Stimulated activated CD4-positive, alpha-beta T cell treated with anti-CD3 and anti-CD28 coated beads, Interleukin-4, amount 100 ng/mL, for 4 hours (primary cell): ENCODE data around the gene LIG4.
"Not testable (repeated sequence)": the region's sequence is repeated elsewhere in the genome, so short reads cannot be mapped to it uniquely, and the experiment has no call there.

Experiments used
- DNase-seq, 2 experiments: peaks; one replicate each; pipeline ENCODE4 v3.0.0-alpha.2; 2020

The LIG4 gene

DNA sequence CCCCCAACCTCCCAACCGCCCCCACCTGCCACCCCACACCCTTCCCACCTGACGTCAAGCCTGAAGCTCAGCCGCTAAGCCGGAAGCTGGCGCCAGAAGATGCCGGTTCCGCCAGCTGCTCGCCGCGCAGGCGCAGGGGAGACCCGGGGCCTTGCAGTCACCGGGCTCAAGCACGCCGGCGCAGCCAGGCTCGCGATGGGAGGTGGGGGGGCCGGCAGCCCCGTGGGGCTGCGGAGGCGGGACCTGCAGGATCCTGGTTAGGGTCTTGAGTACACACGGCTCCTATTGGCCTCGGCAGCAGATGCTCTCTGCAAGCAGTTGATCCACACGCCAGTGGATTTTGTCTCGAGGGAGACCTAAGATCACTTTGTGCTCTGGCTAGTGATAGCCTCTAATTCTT lies at the start of gene LIG4:
Gene LIG4 (minus strand): TSS at position 101 of the 400 bp plus-strand sequence. CDS start 4,268 bp downstream, outside the sequence.
- peak; percentile 90 to 95 for DNase-seq

- DNase-seq: no peak
Measured at GRCh38 chr13:108263621-108264355, 48.5 kb upstream of the LIG4 start.

- no peak for DNase-seq
Measured at GRCh38 chr13:108257248-108257647, 41.9 kb upstream of the LIG4 start.

- no peak for DNase-seq
Measured at GRCh38 chr13:108249150-108249549, 33.8 kb upstream of the LIG4 start.

DNA sequence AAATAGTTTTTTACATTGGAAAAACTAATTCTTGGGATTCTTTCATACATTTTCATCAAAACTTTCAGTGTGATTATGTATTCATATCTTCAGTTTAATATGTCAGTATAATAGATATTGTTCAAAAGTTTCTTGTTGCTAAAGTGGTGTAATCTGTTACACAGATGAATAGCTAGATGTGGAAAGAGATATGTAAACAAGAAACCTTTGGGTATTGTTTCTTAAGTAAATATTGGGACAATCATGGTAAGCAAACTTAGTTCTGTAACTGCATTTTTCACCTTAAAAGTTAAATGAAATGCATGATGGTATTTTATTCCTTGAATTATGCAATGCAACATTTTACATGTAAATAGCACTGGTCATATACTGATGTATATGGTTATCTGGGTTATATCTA lies 15.0 kb upstream of the LIG4 start:
- DNase-seq: no peak

GRCh38 chr13:108227651-108228272 lies 12.4 kb upstream of the LIG4 start:
- no peak for DNase-seq

GRCh38 chr13:108226184-108226583 lies 10.8 kb upstream of the LIG4 start:
- no peak for DNase-seq

DNA sequence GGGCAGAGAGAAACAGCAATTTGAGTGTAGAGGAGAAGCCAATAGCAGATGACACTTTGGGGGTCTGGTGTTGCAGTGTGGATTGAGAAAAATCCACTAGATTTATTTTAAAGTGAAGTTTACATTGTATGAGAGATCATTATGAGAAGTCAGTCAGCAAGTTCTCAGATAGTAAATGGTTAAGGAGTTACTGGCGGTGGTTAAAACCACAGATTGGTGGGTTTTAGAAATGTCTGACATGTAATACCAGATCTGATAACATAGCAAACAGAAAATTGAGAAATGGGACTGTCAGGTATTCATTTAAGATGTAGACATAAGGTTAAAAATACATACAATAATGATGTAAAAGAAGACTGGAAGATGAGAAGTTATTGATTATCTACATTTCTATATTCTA lies 10.1 kb upstream of the LIG4 start:
- DNase-seq: no peak

DNA sequence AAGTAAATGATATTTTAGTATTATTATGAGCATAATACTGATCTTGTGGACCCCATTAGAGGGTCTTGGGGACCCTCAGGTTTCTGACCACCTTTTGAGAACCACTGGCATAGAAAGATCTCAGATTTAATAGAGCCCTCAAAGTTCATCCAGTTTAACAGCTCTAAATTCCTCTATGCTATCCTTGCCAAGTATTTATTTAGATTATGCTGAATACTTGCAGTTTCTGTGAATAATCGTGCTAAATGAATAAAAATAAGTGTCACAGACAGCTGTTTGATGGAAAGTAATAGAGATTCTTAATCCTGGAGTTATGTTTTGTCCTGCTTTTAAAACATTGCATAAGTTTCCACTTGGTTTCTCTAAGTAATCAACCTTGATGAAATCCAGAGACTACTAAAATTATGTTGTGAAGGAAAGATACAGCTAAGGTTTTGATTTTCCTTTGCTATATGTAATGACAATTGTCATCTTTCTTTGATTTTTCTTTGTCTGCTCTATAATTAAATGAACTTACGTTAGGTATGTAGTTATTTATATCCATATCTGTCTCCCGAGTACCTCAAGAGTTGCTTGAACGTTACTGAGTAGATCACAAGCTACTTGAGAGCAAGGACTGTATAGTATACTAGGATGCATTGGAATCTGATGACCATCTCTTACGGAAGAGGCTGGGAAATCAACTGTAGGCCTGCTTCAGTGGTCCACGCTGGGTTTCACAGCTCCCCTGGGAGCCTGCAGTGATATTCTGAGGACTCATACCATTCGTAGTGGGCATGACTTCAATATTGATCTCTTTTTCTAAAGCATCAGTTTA lies 8.6 kb upstream of the LIG4 start:
- DNase-seq: no peak

DNA sequence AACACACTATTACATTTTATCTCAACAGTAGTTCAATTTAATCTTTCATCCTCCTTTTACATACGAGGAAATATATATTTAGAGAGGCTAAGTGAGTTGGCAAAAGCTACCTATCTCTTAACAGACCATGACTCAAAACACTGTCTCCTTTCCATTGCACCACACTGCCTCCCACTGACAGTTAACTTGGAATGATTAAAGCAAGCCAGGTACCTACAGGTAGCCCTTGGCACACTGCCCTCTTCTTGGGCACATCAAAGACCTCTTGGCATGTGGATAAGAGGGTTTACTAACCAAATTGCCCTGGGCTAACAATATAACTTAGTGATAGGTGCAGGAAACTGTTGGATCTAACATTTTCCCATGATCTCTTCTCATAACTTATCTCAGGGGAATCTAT lies 4.7 kb upstream of the LIG4 start:
- DNase-seq: peak in 1 of 2 experiments; percentile 35

GRCh38 chr13:108218044-108218974 lies 3.0 kb upstream of the LIG4 start, which contains the start of gene ABHD13:
Gene ABHD13 (plus strand): TSS chr13:108218392. CDS start chr13:108229219, 10,827 bp downstream.
- peak; percentile 85 to 91 for DNase-seq

- DNase-seq: not testable (repeated sequence)
Measured at GRCh38 chr13:108217307-108218043, 2.1 kb upstream of the LIG4 start.

DNA sequence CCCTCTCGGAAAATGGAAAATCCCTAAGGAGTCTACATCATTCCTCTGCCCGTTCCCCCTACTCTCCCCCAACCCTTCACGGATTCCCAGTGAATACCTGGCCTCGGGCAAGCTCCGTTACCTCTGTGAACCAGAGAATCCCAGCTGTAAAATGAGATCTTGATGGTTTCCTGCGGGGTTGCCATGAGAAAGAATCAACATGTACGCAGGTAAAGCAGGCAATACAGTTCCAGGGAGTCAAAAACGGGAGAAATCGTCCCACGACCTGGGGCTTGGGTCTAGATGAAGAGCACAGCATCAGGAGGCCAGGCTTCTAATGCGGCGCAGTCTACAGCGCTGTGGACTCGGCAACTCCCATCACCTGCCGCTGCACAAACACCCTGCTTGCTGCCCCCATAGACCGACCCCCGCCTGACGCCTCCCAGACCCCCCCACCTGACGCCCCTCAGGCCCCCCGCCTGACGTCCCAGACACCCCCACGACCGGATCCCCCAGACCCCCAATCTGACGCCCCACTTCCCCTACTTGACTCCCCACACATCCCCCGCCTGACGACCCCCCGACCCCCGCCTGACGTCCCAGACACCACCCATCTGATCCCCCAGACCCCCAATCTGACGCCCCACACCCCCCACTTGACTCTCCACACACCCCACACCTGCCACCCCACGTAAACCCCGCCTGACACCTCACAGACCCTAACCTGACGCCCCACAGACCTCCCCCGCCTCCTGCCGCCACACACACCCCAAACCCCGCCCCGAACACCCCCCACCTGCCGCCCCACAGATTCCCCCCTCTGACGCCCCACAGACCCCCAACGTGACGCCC lies 680 bp downstream of the LIG4 start:
- peak in 1 of 2 experiments; percentile 18 for DNase-seq

GRCh38 chr13:108213946-108214345 lies 1.4 kb downstream of the LIG4 start:
- DNase-seq: no peak

DNA sequence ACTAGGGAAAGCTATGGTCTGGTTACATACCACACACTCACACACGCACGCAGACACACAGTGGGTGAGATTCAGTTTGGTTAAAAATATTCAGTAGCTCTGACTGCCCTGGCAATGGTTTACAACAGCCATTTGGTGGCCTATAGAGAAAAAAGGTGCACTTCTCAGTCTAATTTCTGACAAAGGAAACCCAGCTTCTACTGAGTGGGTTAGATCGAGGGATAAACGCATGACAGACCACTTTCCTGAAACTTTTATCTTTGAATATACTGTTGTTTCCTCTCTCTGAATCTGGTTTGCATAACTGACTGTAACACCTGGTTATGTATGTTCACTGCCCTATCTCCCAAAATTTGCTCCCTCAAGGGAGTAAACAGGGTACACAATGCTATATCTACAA lies 2.5 kb downstream of the LIG4 start:
- no peak for DNase-seq

DNA sequence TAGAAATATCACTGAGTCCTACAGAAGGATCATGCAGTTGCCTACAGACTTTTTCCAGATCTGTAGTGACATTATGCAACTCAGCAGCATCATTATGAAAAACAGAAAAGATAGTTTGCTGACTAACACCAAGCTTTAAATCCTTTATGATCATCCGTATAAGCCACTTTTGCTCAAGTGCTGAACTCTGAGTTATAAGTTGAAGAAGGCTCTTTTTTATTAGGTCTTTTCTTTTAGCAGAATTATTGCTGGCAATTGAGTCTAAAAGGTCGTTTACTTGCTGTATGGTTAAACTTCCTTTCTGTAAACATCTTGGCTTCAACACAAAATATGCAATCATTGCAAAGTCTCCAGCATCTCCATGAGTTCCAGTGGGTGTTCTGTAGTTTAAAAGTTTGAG lies 4.8 kb downstream of the LIG4 start:
- DNase-seq: no peak

DNA sequence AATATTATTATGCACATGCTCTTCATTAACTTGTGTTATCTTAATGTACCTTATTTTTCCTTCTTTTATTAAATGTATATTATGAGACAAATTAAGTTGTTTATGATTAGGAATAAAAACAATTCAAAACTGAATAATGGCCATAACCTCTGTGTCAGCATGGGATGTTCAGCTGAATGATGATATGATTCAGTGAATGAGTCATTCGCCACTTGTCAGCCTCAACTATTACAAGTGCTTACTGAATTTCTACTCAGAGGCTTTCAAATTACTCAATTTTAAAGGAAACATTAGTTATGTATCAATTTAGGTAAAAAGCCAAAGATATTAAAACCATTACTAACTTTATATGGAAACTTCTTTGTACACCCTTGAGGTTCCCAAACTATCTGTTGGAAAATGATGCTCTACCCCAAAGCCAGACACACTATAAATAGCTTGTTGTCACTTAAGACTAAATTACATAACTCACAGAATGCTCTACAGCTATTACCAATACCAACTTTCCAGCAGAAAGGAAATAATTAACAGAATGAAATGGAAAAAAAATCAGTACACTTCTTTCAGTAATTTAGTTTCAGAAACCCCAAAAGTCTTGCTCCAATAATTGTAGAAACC lies 14.4 kb downstream of the LIG4 start:
- DNase-seq: no peak

DNA sequence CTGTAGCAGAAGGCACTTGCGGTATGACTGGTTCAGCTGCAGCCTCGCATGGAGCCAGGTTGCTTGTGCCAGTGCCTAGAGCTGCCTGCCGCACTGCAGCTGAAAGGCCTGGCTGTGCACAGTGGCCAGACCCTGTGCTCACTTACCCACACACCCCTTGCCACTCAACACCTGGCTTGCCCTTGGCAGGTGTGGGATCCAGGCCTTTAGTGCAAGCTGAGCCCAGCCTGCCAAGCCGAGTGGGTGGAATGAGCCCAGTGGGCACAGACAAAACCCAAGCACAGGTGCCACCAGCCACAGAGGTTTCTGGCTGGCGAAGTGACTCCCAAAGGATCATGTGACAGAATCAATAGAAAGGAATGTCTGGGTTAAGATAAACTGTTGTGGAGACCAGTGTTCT lies 19.5 kb downstream of the LIG4 start:
- no peak for DNase-seq

- no peak for DNase-seq
Measured at GRCh38 chr13:108195146-108195545, 20.2 kb downstream of the LIG4 start.

DNA sequence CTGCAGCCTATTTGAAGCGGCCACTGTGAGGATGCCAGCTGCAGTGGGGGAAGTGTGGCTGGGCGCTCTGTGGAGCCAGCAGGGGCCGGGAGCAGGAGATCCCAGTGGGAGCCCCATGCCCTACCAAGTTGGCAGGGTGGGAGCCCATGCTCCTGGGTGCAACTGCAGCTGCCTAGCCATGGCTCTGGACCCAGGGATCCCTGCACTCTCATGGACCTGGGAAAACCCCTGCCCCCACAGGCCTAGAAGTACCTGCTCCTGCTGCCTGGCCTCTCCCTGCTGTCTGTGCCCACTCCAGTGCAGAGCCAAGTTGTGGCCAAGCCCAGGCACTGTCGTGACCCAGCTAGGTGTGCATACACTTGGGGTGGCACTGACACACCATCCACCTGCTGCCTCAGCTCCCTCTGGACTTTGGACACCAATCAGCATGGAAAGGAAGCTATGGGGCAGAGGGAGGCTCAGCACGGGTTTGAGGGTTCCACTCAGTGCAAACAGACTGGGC lies 20.9 kb downstream of the LIG4 start:
- DNase-seq: no peak
